ENCODE data around the gene IFITM1.

Gene IFITM1

DNA sequence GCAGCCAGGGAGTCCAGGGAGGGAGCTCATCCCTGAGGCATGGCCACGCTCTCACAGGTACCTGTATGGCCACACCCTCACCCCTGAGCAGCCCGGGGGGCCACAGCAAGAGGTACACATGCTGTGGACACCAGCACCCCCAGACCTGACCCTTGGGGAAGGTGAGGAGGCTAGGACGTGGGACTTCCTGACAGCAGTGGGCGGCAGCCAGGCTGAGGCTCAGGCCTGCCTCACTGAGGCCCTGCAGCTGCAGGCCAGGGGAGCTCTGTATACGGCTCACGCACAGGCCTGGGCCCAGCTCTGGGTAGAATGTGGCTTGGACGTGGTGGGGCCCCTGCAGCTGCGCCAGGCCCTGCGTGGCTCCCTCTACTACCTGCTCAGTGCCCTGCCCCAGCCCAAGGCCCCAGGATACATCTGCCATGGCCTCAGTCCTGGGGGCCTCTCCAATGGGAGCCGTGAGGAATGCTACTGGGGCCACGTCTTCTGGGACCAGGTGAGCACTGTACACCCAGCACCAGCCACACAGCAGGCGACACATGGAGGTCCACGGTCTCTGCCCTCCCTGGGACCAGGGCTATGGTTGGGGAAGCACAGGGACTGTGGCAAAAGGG lies 23.1 kb upstream of the IFITM1 start:
- no peak for TF ChIP-seq USF1 (IDR thresholded peaks at IDR 0.05)

- TF ChIP-seq FOXM1 (IDR thresholded peaks at IDR 0.05; ENCODE audit: borderline replicate concordance, low read depth) = no peak
Observed at GRCh38 chr11:291281-292210, 22.3 kb upstream of the IFITM1 start.

GRCh38 chr11:292211-293121 lies 21.4 kb upstream of the IFITM1 start:
- TF ChIP-seq MAX (IDR thresholded peaks at IDR 0.05) (no peak), TEAD4 (IDR thresholded peaks at IDR 0.05) (no peak)

- no peak for TF ChIP-seq TAF1 (IDR thresholded peaks at IDR 0.05; ENCODE audit: low read depth)
- TF ChIP-seq MAX (IDR thresholded peaks at IDR 0.05) = no peak
- no peak for TF ChIP-seq USF1 (IDR thresholded peaks at IDR 0.05)
- TF ChIP-seq FOXM1 (IDR thresholded peaks at IDR 0.05; ENCODE audit: borderline replicate concordance, low read depth) = no peak
- TF ChIP-seq RAD21 (IDR thresholded peaks at IDR 0.05; ENCODE audit: low read depth) = no peak
- no peak for TF ChIP-seq TEAD4 (IDR thresholded peaks at IDR 0.05)
- no peak for TF ChIP-seq NFIC (IDR thresholded peaks at IDR 0.05)
- no peak for TF ChIP-seq EGR1 (IDR thresholded peaks at IDR 0.05)
- no peak for TF ChIP-seq EP300 (IDR thresholded peaks at IDR 0.05; ENCODE audit: borderline replicate concordance)
Observed at GRCh38 chr11:293271-293851, 20.5 kb upstream of the IFITM1 start.

DNA sequence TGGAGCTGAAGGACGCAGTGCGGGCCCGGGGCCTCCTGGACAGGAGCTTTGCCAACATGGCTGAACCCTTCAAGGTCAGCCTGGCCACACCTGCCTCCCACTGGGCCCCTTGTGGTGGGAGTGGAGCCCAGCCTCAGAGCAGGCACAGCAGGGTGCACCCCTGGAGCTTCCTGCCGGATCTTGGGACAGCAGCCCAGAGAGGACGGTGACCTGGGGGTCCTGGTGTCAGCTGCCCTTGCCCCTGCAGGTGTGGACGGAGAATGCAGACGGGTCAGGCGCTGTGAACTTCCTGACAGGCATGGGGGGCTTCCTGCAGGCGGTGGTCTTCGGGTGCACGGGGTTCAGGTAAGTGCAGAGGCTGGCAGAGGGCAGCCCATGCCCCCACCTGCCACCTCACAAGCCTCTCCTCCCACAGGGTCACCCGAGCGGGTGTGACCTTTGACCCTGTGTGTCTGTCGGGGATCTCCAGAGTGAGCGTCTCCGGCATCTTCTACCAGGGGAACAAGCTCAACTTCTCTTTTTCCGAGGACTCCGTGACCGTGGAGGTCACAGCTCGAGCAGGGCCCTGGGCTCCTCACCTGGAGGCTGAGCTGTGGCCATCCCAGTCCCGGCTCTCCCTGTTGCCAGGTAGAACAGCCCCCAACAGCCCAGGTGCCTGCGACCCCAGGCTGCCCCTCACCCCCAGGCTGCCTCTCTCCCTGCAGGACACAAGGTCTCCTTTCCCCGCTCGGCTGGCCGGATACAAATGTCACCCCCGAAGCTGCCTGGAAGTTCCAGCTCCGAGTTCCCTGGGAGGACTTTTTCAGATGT lies 19.8 kb upstream of the IFITM1 start:
- TF ChIP-seq MAX (IDR thresholded peaks at IDR 0.05) (no peak), TEAD4 (IDR thresholded peaks at IDR 0.05) (no peak), NFIC (IDR thresholded peaks at IDR 0.05) (no peak), REST (IDR thresholded peaks at IDR 0.05; ENCODE audit: low read depth) (no peak), USF1 (IDR thresholded peaks at IDR 0.05) (no peak), EGR1 (IDR thresholded peaks at IDR 0.05) (no peak), YY1 (IDR thresholded peaks at IDR 0.05; ENCODE audit: low read depth) (no peak), TCF12 (IDR thresholded peaks at IDR 0.05; ENCODE audit: low read depth) (no peak), TAF1 (IDR thresholded peaks at IDR 0.05; ENCODE audit: low read depth) (no peak), FOXM1 (IDR thresholded peaks at IDR 0.05; ENCODE audit: borderline replicate concordance, low read depth) (no peak), ZBTB7A (IDR thresholded peaks at IDR 0.05; ENCODE audit: low read depth) (no peak), EP300 (IDR thresholded peaks at IDR 0.05; ENCODE audit: borderline replicate concordance) (no peak), RAD21 (IDR thresholded peaks at IDR 0.05; ENCODE audit: low read depth) (no peak)

GRCh38 chr11:294780-295179 lies 19.1 kb upstream of the IFITM1 start:
- TF ChIP-seq EP300 (IDR thresholded peaks at IDR 0.05; ENCODE audit: borderline replicate concordance) (no peak), MAX (IDR thresholded peaks at IDR 0.05) (no peak), REST (IDR thresholded peaks at IDR 0.05; ENCODE audit: low read depth) (no peak), USF1 (IDR thresholded peaks at IDR 0.05) (no peak), CREB1 (IDR thresholded peaks at IDR 0.05; ENCODE audit: low read depth) (no peak), TAF1 (IDR thresholded peaks at IDR 0.05; ENCODE audit: low read depth) (no peak), TEAD4 (IDR thresholded peaks at IDR 0.05) (no peak), NFIC (IDR thresholded peaks at IDR 0.05) (no peak), ZBTB7A (IDR thresholded peaks at IDR 0.05; ENCODE audit: low read depth) (no peak), CEBPB (IDR thresholded peaks at IDR 0.05) (no peak), EGR1 (IDR thresholded peaks at IDR 0.05) (no peak), YY1 (IDR thresholded peaks at IDR 0.05; ENCODE audit: low read depth) (no peak), RAD21 (IDR thresholded peaks at IDR 0.05; ENCODE audit: low read depth) (no peak)

Data from Ishikawa (cell line).